Lower lobe of right lung (tissue), 2 donors: ENCODE data around the gene IDNK. TPM values are rescaled to one million over a fixed set of nuclear protein-coding genes. Genes with fewer than 3 reads are reported as not detected.
A peak's percentile ranks its signal among the peaks of the same experiment; 100 is the strongest.

Experiments
- ATAC-seq, 2 donors: fragments of 200-7000 bp; cut with Tn5 transposase; one replicate each; pipeline ENCODE4 v1.9.1; 2020 to 2022; ENCODE audit warnings: mild to moderate bottlenecking in 2 of 2, moderate library complexity in 2 of 2
- DNase-seq: peaks from one replicate; pipeline ENCODE4 v3.0.0-alpha.2; 2020
- H3K27ac ChIP-seq: fragments of 200-600 bp; one replicate; pipeline ENCODE4 v1.8.0; 2022
- H3K27me3 ChIP-seq: fragments of 200-600 bp; one replicate; pipeline ENCODE4 v1.8.0; 2022; ENCODE audit warnings: low read depth
- H3K36me3 ChIP-seq: fragments of 200-600 bp; one replicate; pipeline ENCODE4 v1.8.0; 2022; ENCODE audit warnings: mild to moderate bottlenecking
- H3K4me1 ChIP-seq: fragments of 200-600 bp; one replicate; pipeline ENCODE4 v1.8.0; 2022
- H3K4me3 ChIP-seq: fragments of 200-600 bp; one replicate; pipeline ENCODE4 v1.8.0; 2022; ENCODE audit warnings: mild to moderate bottlenecking
- H3K9me3 ChIP-seq: fragments of 200-600 bp; one replicate; pipeline ENCODE4 v1.8.0; 2022
- CTCF ChIP-seq: fragments of 200-600 bp; IDR thresholded peaks from one replicate; pipeline ENCODE4 v1.8.0; 2022; ENCODE audit warnings: antibody characterized with exemption, mild to moderate bottlenecking
- intact Hi-C: fragments of 100-400 bp; cut with DNase I; formaldehyde crosslinking; loops from one replicate; pipeline ENCODE4 v1.11.0; 2022
- total RNA-seq: library from RNA; stranded (reverse); fragmentation: NEBNext Ultra II Directional; extraction: Animal tissue kit (Norgen Biotek cat#: 25700); gene quantifications from one replicate; pipeline ENCODE4 v1.2.1, GENCODE V29; 2021
- donor health status: DM: no; HTN: yes; CAD: no; lungs with severe emphysema.

Gene IDNK
- total RNA-seq, 1 donor from 2014 or later, result 4.2 TPM

GRCh38 chr9:83617299-83617698 is 5.6 kb upstream of the IDNK start:
- no peak for ATAC-seq
- intact Hi-C loops, result no loop called here
- no peaks in the 10 kb centered on the region for H3K4me1 ChIP-seq
- no peaks in the 10 kb centered on the region for H3K36me3 ChIP-seq
- H3K9me3 ChIP-seq, result no peaks in the 10 kb centered on the region
- DNase-seq, result no peak
- H3K27me3 ChIP-seq, result no peaks in the 10 kb centered on the region
- no peak overlapping the region for H3K4me3 ChIP-seq
- H3K27ac ChIP-seq, result no peak overlapping the region
- no peak for TF ChIP-seq CTCF

GRCh38 chr9:83620841-83621636 is 1.9 kb upstream of the IDNK start:
- Histone ChIP-seq H3K4me3 (no peak overlapping the region), H3K27me3 (no peaks in the 10 kb centered on the region), H3K4me1 (peaks cover 12% of the 10 kb centered on the region), H3K36me3 (no peaks in the 10 kb centered on the region), H3K27ac (no peak overlapping the region), H3K9me3 (no peaks in the 10 kb centered on the region)
- intact Hi-C loops, result no loop called here
- DNase-seq, result no peak
- peak; percentile 31 to 44 for ATAC-seq
- TF ChIP-seq CTCF, result peak; percentile 70

GRCh38 chr9:83622433-83622938 is 457 bp upstream of the IDNK start:
- H3K4me1 ChIP-seq, result peaks cover 12% of the 10 kb centered on the region
- peak overlapping the region; percentile 94 for H3K27ac ChIP-seq
- peaks cover 11% of the 10 kb centered on the region for H3K36me3 ChIP-seq
- TF ChIP-seq CTCF, result no peak
- intact Hi-C loops, result no loop called here
- DNase-seq (peak; percentile 79), ATAC-seq (peak in 1 of 2 donors; percentile 90)
- H3K9me3 ChIP-seq, result no peaks in the 10 kb centered on the region
- peak overlapping the region; percentile 88 for H3K4me3 ChIP-seq
- no peaks in the 10 kb centered on the region for H3K27me3 ChIP-seq

- Histone ChIP-seq H3K9me3 (no peaks in the 10 kb centered on the region), H3K4me3 (peak overlapping the region; percentile 88), H3K27me3 (no peaks in the 10 kb centered on the region), H3K36me3 (peaks cover 15% of the 10 kb centered on the region), H3K27ac (peak overlapping the region; percentile 94), H3K4me1 (peaks cover 12% of the 10 kb centered on the region)
- DNase-seq (no peak), ATAC-seq (peak; percentile 12 to 20)
- TF ChIP-seq CTCF, result no peak
- intact Hi-C loops, result no loop called here
These were observed 735 bp downstream of the IDNK start for GRCh38 chr9:83623679-83624076.

- intact Hi-C loops, result no loop called here
These were observed 2.2 kb downstream of the IDNK start for GRCh38 chr9:83625178-83625577.

More at GRCh38 chr9:83625178-83625577, 2.2 kb downstream of the IDNK start:
- Histone ChIP-seq H3K36me3 (peaks cover 15% of the 10 kb centered on the region), H3K4me3 (no peak overlapping the region), H3K27me3 (no peaks in the 10 kb centered on the region), H3K4me1 (peaks cover 12% of the 10 kb centered on the region), H3K27ac (no peak overlapping the region), H3K9me3 (no peaks in the 10 kb centered on the region)
- no peak for DNase-seq
- no peak for ATAC-seq
- no peak for TF ChIP-seq CTCF
